HCT116 (cell line): Measurements from ENCODE around the gene CD2BP2. TPM values are rescaled to one million over a fixed set of nuclear protein-coding genes. Genes with fewer than 3 reads are reported as not detected.

Source experiments
- ATAC-seq: fragments of 200-7000 bp; cut with Tn5 transposase; 2 replicates; pipeline ENCODE4 v1.9.1; 2020; ENCODE audit warnings: mild to moderate bottlenecking, moderate library complexity
- BruUV-seq: library from RNA; stranded (reverse); fragments of 400-500 nt; replicated peaks from 2 replicates; lab custom pipeline; 2021; lab: Mats Ljungman, UMichigan
- CTCF ChIA-PET: fragments of 300-600 bp; sonication (Branson Sonifier 250); formaldehyde crosslinking; loops from one replicate; lab custom pipeline; 2021; ENCODE audit warnings: antibody characterized with exemption; lab: Charles Lee
- POLR2A ChIA-PET: fragments of 300-600, 350-600 bp; sonication (Branson Sonifier 250); formaldehyde crosslinking; loops from one replicate; lab custom pipeline; 2021; ENCODE audit warnings: antibody characterized with exemption; lab: Charles Lee
- RAD21 ChIA-PET, 2 experiments: fragments of 300-600 bp; sonication (Branson Sonifier 250); formaldehyde crosslinking; loops; one replicate each; lab custom pipeline; 2023; ENCODE audit warnings: low total read pairs in 2 of 2; ENCODE audit not compliant: uncharacterized antibody in 2 of 2, unreplicated experiment in 2 of 2, low non-redundant PET in 1 of 2; lab: Charles Lee
- DNase-seq: peaks from one replicate; pipeline ENCODE4 v3.0.0-alpha.2; 2010; ENCODE audit warnings: low read depth, low spot score
- H2AFZ ChIP-seq: fragments of 200-600 bp; shearing (Covaris generic), sonication (generic); 2 replicates; pipeline ENCODE4 v1.6.1; 2017; ENCODE audit warnings: low read depth, mixed run types, mixed read lengths, antibody characterized with exemption, low read length; ENCODE audit not compliant: poor library complexity, severe bottlenecking
- H3K27ac ChIP-seq: 2 replicates; pipeline ENCODE4 v1.5.1; 2012; ENCODE audit warnings: low read depth, low read length
- H3K27me3 ChIP-seq: fragments of 200-600 bp; sonication (generic); 2 replicates; pipeline ENCODE4 v1.6.1; 2016; ENCODE audit warnings: mixed run types, low read length, mixed read lengths; ENCODE audit not compliant: insufficient read depth
- H3K36me3 ChIP-seq, 2 experiments: fragments of 200-500 bp in 1 of 2; fragments of 200-600 bp in 1 of 2; sonication (Bioruptor generic) in 1 of 2; sonication (generic) in 1 of 2; 2 replicates each; pipeline versions ENCODE4 v1.5.1 to v1.6.1; 2014 to 2016; ENCODE audit warnings: low read length in 2 of 2, inconsistent platforms in 1 of 2, mixed read lengths in 1 of 2, mixed run types in 1 of 2; ENCODE audit not compliant: insufficient read depth in 2 of 2, control insufficient read depth in 1 of 2
- H3K4me1 ChIP-seq, 2 experiments: fragments of 200-600 bp in 1 of 2; sonication (generic) in 1 of 2; 2 replicates each; pipeline versions ENCODE4 v1.5.1 to v1.6.1; 2012 to 2017; ENCODE audit warnings: low read length in 2 of 2, inconsistent platforms in 1 of 2, mild to moderate bottlenecking in 1 of 2, mixed read lengths in 1 of 2, mixed run types in 1 of 2, moderate library complexity in 1 of 2; ENCODE audit not compliant: insufficient read depth in 2 of 2, control insufficient read depth in 1 of 2
- H3K4me2 ChIP-seq: fragments of 200-600 bp; sonication (generic); 2 replicates; pipeline ENCODE4 v1.6.1; 2017; ENCODE audit warnings: mixed run types, low read length, mixed read lengths
- H3K4me3 ChIP-seq, 2 experiments: fragments of 200-600 bp in 1 of 2; sonication (generic) in 1 of 2; replicated peaks in 1 of 2; 2 replicates each; pipeline ENCODE4 v1.5.1; 2011 to 2016; ENCODE audit warnings: low read length in 2 of 2, control low read depth in 1 of 2, low read depth in 1 of 2, mild to moderate bottlenecking in 1 of 2, mixed read lengths in 1 of 2, mixed run types in 1 of 2
- H3K79me2 ChIP-seq: fragments of 200-600 bp; sonication (generic); 2 replicates; pipeline ENCODE4 v1.6.1; 2017; ENCODE audit warnings: mild to moderate bottlenecking, mixed run types, low read length, moderate library complexity, mixed read lengths; ENCODE audit not compliant: insufficient read depth
- H3K9ac ChIP-seq: fragments of 200-600 bp; sonication (generic); 2 replicates; pipeline ENCODE4 v1.6.1; 2016; ENCODE audit warnings: low read length, mixed read lengths
- H3K9me2 ChIP-seq: fragments of 200-600 bp; sonication (generic), shearing (Covaris generic); 2 replicates; pipeline ENCODE4 v1.6.1; 2017; ENCODE audit warnings: mixed run types, mild to moderate bottlenecking, moderate library complexity; ENCODE audit not compliant: insufficient read depth
- H3K9me3 ChIP-seq, 2 experiments: fragments of 200-500 bp in 1 of 2; fragments of 200-600 bp in 1 of 2; sonication (Bioruptor generic) in 1 of 2; sonication (generic) in 1 of 2; 2 replicates each; pipeline ENCODE4 v1.6.1; 2014 to 2017; ENCODE audit warnings: low read length in 2 of 2, mixed read lengths in 2 of 2, inconsistent platforms in 1 of 2, low read depth in 1 of 2, mild to moderate bottlenecking in 1 of 2, mixed run types in 1 of 2, moderate library complexity in 1 of 2; ENCODE audit not compliant: control insufficient read depth in 1 of 2, insufficient read depth in 1 of 2
- H4K20me1 ChIP-seq: fragments of 200-600 bp; sonication (generic), shearing (Covaris generic); 2 replicates; pipeline ENCODE4 v1.6.1; 2017; ENCODE audit warnings: mixed run types, mild to moderate bottlenecking, moderate library complexity; ENCODE audit not compliant: insufficient read depth
- CEBPB ChIP-seq: IDR thresholded peaks from 2 replicates; pipeline ENCODE4 v1.6.1; 2012; ENCODE audit warnings: low read depth
- CTCF ChIP-seq, 3 experiments: fragments of 200-600 bp in 1 of 3; sonication (generic) in 1 of 3; IDR thresholded peaks in 2 of 3; conservative IDR thresholded peaks in 1 of 3; 2 replicates each; pipeline ENCODE4 v1.5.1; 2012 to 2017; ENCODE audit warnings: low read depth in 2 of 3, low read length in 2 of 3, antibody characterized with exemption in 1 of 3, borderline replicate concordance in 1 of 3, control low read depth in 1 of 3, mild to moderate bottlenecking in 1 of 3, mixed read lengths in 1 of 3, mixed run types in 1 of 3, moderate library complexity in 1 of 3; ENCODE audit not compliant: insufficient read depth in 1 of 3
- FOSL1 ChIP-seq: IDR thresholded peaks from 2 replicates; pipeline ENCODE4 v1.6.1; 2012; ENCODE audit warnings: low read depth
- JUND ChIP-seq: IDR thresholded peaks from 2 replicates; pipeline ENCODE4 v1.6.1; 2012
- POLR2AphosphoS5 ChIP-seq: IDR thresholded peaks from 2 replicates; pipeline ENCODE4 v1.6.1; 2011; ENCODE audit warnings: mild to moderate bottlenecking, low read depth, low read length, moderate library complexity
- SIN3A ChIP-seq: IDR thresholded peaks from 2 replicates; pipeline ENCODE4 v1.6.1; 2012; ENCODE audit warnings: low read depth
- TCF7L2 ChIP-seq: IDR thresholded peaks from 2 replicates; pipeline ENCODE4 v1.7.0; 2011; ENCODE audit warnings: borderline replicate concordance, inconsistent platforms; ENCODE audit not compliant: insufficient read depth, insufficient read length; ENCODE audit errors: extremely low read depth
- intact Hi-C: fragments of 100-400 bp; cut with micrococcal nuclease; formaldehyde crosslinking; loops from 2 replicates; pipeline ENCODE4 v1.10.0; 2022
- total RNA-seq: library from RNA; stranded (reverse); gene quantifications from one replicate; pipeline ENCODE4 v1.2.1, GENCODE V29; 2021; ENCODE audit not compliant: unreplicated experiment

The CD2BP2 gene
- total RNA-seq, 1 experiment from 2014 or later, result 51.8 TPM

DNA sequence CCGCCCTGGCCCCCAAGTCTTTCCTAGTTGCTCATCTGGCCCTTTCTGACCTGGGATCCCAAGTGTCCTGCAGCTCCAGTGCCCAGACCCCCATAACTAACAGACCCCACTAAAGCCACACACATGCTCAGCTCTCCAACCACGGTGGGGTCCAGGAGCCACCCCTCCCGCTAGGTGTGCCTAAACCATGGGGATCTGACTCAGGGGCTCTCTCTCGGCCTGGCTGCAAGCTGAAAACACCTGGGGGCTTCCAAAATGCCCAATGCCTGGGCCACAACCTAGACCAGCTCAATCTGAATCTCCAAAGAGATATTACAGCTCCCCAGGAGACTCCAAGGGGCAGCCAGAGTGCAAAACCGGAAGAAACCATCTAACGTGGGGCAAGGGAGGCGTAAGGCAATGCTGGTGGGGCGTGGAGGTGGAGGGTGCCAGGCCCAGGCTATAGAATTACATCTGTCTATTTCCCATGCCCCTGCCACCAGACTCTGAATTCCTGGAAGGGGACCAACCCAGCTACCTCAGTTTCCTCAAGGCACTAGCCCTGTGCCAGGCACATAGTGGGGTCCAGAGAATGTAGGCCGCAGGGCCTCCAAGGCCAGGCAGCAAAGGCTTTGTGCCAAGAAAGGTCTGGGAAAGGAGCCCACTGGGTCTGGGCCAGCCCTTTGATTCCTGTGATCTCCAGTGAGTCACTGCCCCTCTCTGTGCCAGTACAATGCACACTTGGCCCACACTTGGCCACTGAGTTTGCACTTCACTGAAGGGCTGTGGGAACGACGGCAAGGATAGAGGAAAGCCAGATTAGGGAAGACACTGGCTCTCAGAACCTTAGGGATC lies 3.3 kb downstream of the CD2BP2 start:
- ATAC-seq (peak; percentile 20), DNase-seq (peak; percentile 39)
- peak overlapping the region; percentile 28; the same call in 1 of the 2 replicates for H3K9ac ChIP-seq
- H3K36me3 ChIP-seq, result peaks cover 9 to 35% of the 10 kb centered on the region in 2 experiments; a peak in 2 of 4 replicates
- peak overlapping the region; percentile 59 for H3K27ac ChIP-seq
- H4K20me1 ChIP-seq, result no peaks in the 10 kb centered on the region
- TF ChIP-seq JUND (peak; percentile 43; the same call in 1 of the 2 replicates), POLR2AphosphoS5 (peak; percentile 44; the same call in 1 of the 2 replicates), FOSL1 (peak; percentile 34), TCF7L2 (peak; percentile 94), CTCF (IDR thresholded peaks at IDR 0.05 in 2 of 3, conservative IDR thresholded peaks at IDR 0.05 in 1 of 3; ENCODE audit: borderline replicate concordance in 1 of 3, insufficient read depth in 1 of 3, low read depth in 2 of 3, low read length in 2 of 3) (no peak), SIN3A (no peak), CEBPB (no peak)
- H3K79me2 ChIP-seq, result peaks cover 34% of the 10 kb centered on the region
- CTCF ChIA-PET, result no interaction called here
- BruUV-seq, result no TSS peak
- RAD21 ChIA-PET, result no interaction called here
- POLR2A ChIA-PET, result interaction anchor here (1.1 kb wide), 1 partner anchor 19 kb away, joined by 3 read pairs; no protein-coding TSS in a partner anchor
- H3K4me3 ChIP-seq, result no peak overlapping the region
- intact Hi-C loops, result no loop called here
- H3K4me1 ChIP-seq, result peaks cover 36 to 46% of the 10 kb centered on the region in 2 experiments
- H3K27me3 ChIP-seq, result no peaks in the 10 kb centered on the region
- no peak overlapping the region for H2AFZ ChIP-seq
- no peaks in the 10 kb centered on the region for H3K9me3 ChIP-seq
- peak overlapping the region; percentile 47 for H3K4me2 ChIP-seq
- H3K9me2 ChIP-seq, result no peaks in the 10 kb centered on the region
